ENCODE results near the gene C16orf74. TPM values are rescaled to one million over a fixed set of nuclear protein-coding genes. Genes with fewer than 3 reads are reported as not detected.

The C16orf74 gene
- total and polyA plus RNA-seq, 2 of the 8 experiments (the other 6 are each of a cell fraction or from before 2014, with no cell fraction given), result 7.3 to 9.3 TPM

DNA sequence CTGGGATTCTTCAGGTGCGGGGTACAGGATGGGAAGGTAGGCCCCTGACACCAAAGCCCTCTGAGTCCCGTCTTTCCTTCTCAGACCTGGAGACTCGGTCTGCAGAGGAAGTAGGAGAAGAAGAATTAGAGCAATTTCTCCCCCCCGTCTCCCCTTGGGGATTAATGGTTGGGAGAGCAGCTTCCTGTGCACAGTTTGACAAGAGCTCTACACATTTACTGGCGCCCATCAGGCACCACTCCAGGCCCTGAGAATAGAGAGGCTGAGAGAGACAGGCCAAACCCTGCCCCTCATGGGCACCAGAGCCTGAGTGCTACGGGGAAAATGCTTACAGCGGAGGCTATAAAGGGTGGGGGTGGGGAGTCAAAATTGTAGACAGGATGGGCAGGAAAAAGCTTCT is 3.5 kb upstream of the C16orf74 start:
- no peak for TF ChIP-seq JUND (IDR thresholded peaks at IDR 0.05; ENCODE audit: low read length)
- TF ChIP-seq SIN3A (conservative IDR thresholded peaks at IDR 0.05 in 1 of 2, IDR thresholded peaks at IDR 0.05 in 1 of 2; ENCODE audit: low read depth in 1 of 2, low read length in 2 of 2), result no peak
- no peak for TF ChIP-seq SP4 (IDR thresholded peaks at IDR 0.05; ENCODE audit: low read length)
- TF ChIP-seq, protein P1, sequence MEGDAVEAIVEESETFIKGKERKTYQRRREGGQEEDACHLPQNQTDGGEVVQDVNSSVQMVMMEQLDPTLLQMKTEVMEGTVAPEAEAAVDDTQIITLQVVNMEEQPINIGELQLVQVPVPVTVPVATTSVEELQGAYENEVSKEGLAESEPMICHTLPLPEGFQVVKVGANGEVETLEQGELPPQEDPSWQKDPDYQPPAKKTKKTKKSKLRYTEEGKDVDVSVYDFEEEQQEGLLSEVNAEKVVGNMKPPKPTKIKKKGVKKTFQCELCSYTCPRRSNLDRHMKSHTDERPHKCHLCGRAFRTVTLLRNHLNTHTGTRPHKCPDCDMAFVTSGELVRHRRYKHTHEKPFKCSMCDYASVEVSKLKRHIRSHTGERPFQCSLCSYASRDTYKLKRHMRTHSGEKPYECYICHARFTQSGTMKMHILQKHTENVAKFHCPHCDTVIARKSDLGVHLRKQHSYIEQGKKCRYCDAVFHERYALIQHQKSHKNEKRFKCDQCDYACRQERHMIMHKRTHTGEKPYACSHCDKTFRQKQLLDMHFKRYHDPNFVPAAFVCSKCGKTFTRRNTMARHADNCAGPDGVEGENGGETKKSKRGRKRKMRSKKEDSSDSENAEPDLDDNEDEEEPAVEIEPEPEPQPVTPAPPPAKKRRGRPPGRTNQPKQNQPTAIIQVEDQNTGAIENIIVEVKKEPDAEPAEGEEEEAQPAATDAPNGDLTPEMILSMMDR (IDR thresholded peaks at IDR 0.05; ENCODE audit: control extremely low read depth in 1 of 3, insufficient read depth in 1 of 3, low read depth in 1 of 3, low read length in 3 of 3), result no peak
- POLR2A ChIA-PET (ENCODE audit: partially characterized antibody), result no interaction called here
- CTCF ChIA-PET (ENCODE audit: partially characterized antibody), result interaction anchor here (0.6 to 2.0 kb wide), 8 partner anchors 11 to 1323 kb away, joined by 3 to 5 read pairs (median 4); no protein-coding TSS in a partner anchor

More for the DNA sequence above, 3.5 kb upstream of the C16orf74 start:
- 82% methylated on average over 7 of the region's 7 CpGs; no CpG with 5 or more reads in 1 of the 2 experiments for WGBS, 2 experiments (ENCODE audit: extremely low coverage in 1 of 2, insufficient coverage in 1 of 2, insufficient read length in 1 of 2, insufficient replicate concordance in 2 of 2, low coverage in 1 of 2, low lambda C conversion rate in 2 of 2, missing lambda C conversion rate in 1 of 2)
- H2AK5ac ChIP-seq (ENCODE audit: low read depth, low read length), result no peak overlapping the region
- no peak overlapping the region for H3K4ac ChIP-seq (replicated peaks; ENCODE audit: insufficient read length, low read depth, low read length)
- H2BK15ac ChIP-seq (ENCODE audit: low read length), result peak overlapping the region; percentile 31; the same call in 1 of the 2 replicates
- H4K91ac ChIP-seq (replicated peaks; ENCODE audit: insufficient read length, low read length), result no peak overlapping the region
- no peak overlapping the region for H2BK20ac ChIP-seq (ENCODE audit: low read length)
- no peak overlapping the region for H2AFZ ChIP-seq (ENCODE audit: low read length)
- no peak overlapping the region for H3K23ac ChIP-seq (ENCODE audit: insufficient read length)
- H3K79me1 ChIP-seq (ENCODE audit: low read depth, low read length), result no peaks in the 10 kb centered on the region
- H4K20me1 ChIP-seq (replicated peaks in 1 of 2; ENCODE audit: control insufficient read depth in 1 of 2, insufficient read depth in 2 of 2, low read length in 2 of 2), result peaks cover 0 to 3% of the 10 kb centered on the region in 2 experiments
- H3K4me2 ChIP-seq (ENCODE audit: insufficient read depth in 1 of 2, low read depth in 2 of 2, low read length in 2 of 2), result no peak overlapping the region
- H3K14ac ChIP-seq (ENCODE audit: insufficient read length), result no peak overlapping the region
- no peaks in the 10 kb centered on the region for H3K79me2 ChIP-seq (ENCODE audit: control insufficient read depth in 1 of 2, insufficient read depth in 2 of 2, low read length in 2 of 2)
- H4K5ac ChIP-seq (ENCODE audit: insufficient read length, low read depth, low read length), result no peak overlapping the region
- H3K36me3 ChIP-seq (ENCODE audit: control insufficient read depth in 2 of 4, insufficient read depth in 4 of 4, low read length in 3 of 4), result no peaks in the 10 kb centered on the region
- FAIRE-seq (no peak), DNase-seq (ENCODE audit: low read depth in 1 of 2, low spot score in 2 of 2) (no peak)
- no peak overlapping the region for H3K56ac ChIP-seq (replicated peaks; ENCODE audit: insufficient read length, low read depth, low read length)
- peaks cover 3 to 34% (median 22%) of the 10 kb centered on the region in 4 experiments for H3K27me3 ChIP-seq (replicated peaks in 1 of 4; ENCODE audit: control insufficient read depth in 3 of 4, extremely low read depth in 1 of 4, insufficient read depth in 3 of 4, low read length in 3 of 4)
- no peak overlapping the region for H2BK12ac ChIP-seq (ENCODE audit: low read depth, low read length)
- H2BK120ac ChIP-seq (replicated peaks; ENCODE audit: low read depth, low read length), result no peak overlapping the region
- H3K23me2 ChIP-seq (ENCODE audit: low read depth, low read length), result peaks cover 4% of the 10 kb centered on the region; the same call in 1 of the 2 replicates
- peaks cover 0 to 29% (median 21%) of the 10 kb centered on the region in 4 experiments; a peak in 6 of 7 replicates for H3K4me1 ChIP-seq (replicated peaks in 1 of 4; ENCODE audit: control insufficient read depth in 3 of 4, insufficient read depth in 4 of 4, low read length in 3 of 4)
- H3K27ac ChIP-seq (ENCODE audit: low read depth, low read length), result no peak overlapping the region
- H3K4me3 ChIP-seq (ENCODE audit: extremely low read depth in 1 of 4, insufficient read depth in 2 of 4, low read depth in 3 of 4, low read length in 4 of 4), result no peak overlapping the region
- no peaks in the 10 kb centered on the region for H3K9me3 ChIP-seq (ENCODE audit: insufficient read depth in 2 of 2, low read depth in 1 of 2, low read length in 1 of 2)
- no peak overlapping the region for H2BK5ac ChIP-seq (ENCODE audit: low read depth, low read length)
- H3K18ac ChIP-seq (ENCODE audit: extremely low read depth, low read length), result no peak overlapping the region
- H4K8ac ChIP-seq (ENCODE audit: extremely low read depth, insufficient read depth, low read length), result no peak overlapping the region
- H3K9ac ChIP-seq (replicated peaks in 1 of 4; ENCODE audit: extremely low read depth in 1 of 4, low read depth in 3 of 4, low read length in 3 of 4), result no peak overlapping the region
